Astrocyte (in vitro differentiated cells and primary cell): Measurements from ENCODE around the gene FOXF1. TPM values are rescaled to one million over a fixed set of nuclear protein-coding genes. Genes with fewer than 3 reads are reported as not detected.

Experiments used
- DNase-seq: peaks from one replicate; pipeline ENCODE4 v3.0.0-alpha.2; 2010; ENCODE audit warnings: low read depth
- FAIRE-seq: peaks from 2 replicates; lab custom pipeline; 2011; peaks lifted over from hg19 to GRCh38; lab: Jason Lieb, UNC
- H2AFZ ChIP-seq: 2 replicates; pipeline ENCODE4 v1.6.0; 2012; ENCODE audit warnings: low read depth, low read length, inconsistent platforms
- H3K27ac ChIP-seq: 2 replicates; pipeline ENCODE4 v1.5.1; 2011; ENCODE audit warnings: low read depth, low read length, inconsistent platforms
- H3K27me3 ChIP-seq: 2 replicates; pipeline ENCODE4 v1.6.0; 2011; ENCODE audit warnings: low read length, inconsistent platforms; ENCODE audit not compliant: insufficient read depth
- H3K36me3 ChIP-seq: 2 replicates; pipeline ENCODE4 v1.5.1; 2011; ENCODE audit warnings: low read length, inconsistent platforms; ENCODE audit not compliant: insufficient read depth
- H3K4me1 ChIP-seq: 2 replicates; pipeline ENCODE4 v1.5.1; 2011; ENCODE audit warnings: low read length, inconsistent platforms; ENCODE audit not compliant: insufficient read depth
- H3K4me2 ChIP-seq: 2 replicates; pipeline ENCODE4 v1.6.0; 2012; ENCODE audit warnings: low read length, inconsistent platforms
- H3K4me3 ChIP-seq: 2 replicates; pipeline ENCODE4 v1.5.1; 2011; ENCODE audit warnings: low read depth, mild to moderate bottlenecking, low read length, inconsistent platforms; ENCODE audit not compliant: insufficient read depth
- H3K79me2 ChIP-seq: 2 replicates; pipeline ENCODE4 v1.6.0; 2012; ENCODE audit warnings: mild to moderate bottlenecking, low read length, inconsistent platforms; ENCODE audit not compliant: insufficient read depth
- H3K9ac ChIP-seq: 2 replicates; pipeline ENCODE4 v1.6.0; 2012; ENCODE audit warnings: mild to moderate bottlenecking, low read length, inconsistent platforms
- H3K9me3 ChIP-seq: 2 replicates; pipeline ENCODE4 v1.5.1; 2012; ENCODE audit warnings: low read depth, mild to moderate bottlenecking, low read length, inconsistent platforms; ENCODE audit not compliant: insufficient read depth
- H4K20me1 ChIP-seq: 2 replicates; pipeline ENCODE4 v1.6.0; 2012; ENCODE audit warnings: low read length, inconsistent platforms; ENCODE audit not compliant: insufficient read depth
- H3K27ac Mint-ChIP-seq: one replicate; pipeline ENCODE4 v1.8.0; 2021; ENCODE audit warnings: mild to moderate bottlenecking, mixed read lengths; ENCODE audit not compliant: unreplicated experiment
- H3K27me3 Mint-ChIP-seq: one replicate; pipeline ENCODE4 v1.8.0; 2021; ENCODE audit warnings: low read depth, mixed read lengths; ENCODE audit not compliant: unreplicated experiment
- H3K36me3 Mint-ChIP-seq: one replicate; pipeline ENCODE4 v1.8.0; 2021; ENCODE audit warnings: low read depth, mixed read lengths; ENCODE audit not compliant: unreplicated experiment
- H3K4me1 Mint-ChIP-seq: one replicate; pipeline ENCODE4 v1.8.0; 2021; ENCODE audit warnings: low read depth, mixed read lengths; ENCODE audit not compliant: unreplicated experiment
- H3K4me3 Mint-ChIP-seq: one replicate; pipeline ENCODE4 v1.8.0; 2021; ENCODE audit warnings: mild to moderate bottlenecking, moderate library complexity, mixed read lengths; ENCODE audit not compliant: unreplicated experiment
- H3K9me3 Mint-ChIP-seq: one replicate; pipeline ENCODE4 v1.8.0; 2021; ENCODE audit warnings: mild to moderate bottlenecking, mixed read lengths; ENCODE audit not compliant: unreplicated experiment
- EZH2 ChIP-seq: IDR thresholded peaks from 2 replicates; pipeline ENCODE4 v1.6.1; 2012; ENCODE audit warnings: mild to moderate bottlenecking, low read length, inconsistent platforms; ENCODE audit not compliant: insufficient read depth
- total RNA-seq: library from RNA; stranded (reverse); gene quantifications from 2 replicates; pipeline ENCODE4 v1.2.1, GENCODE V29; 2021
- TF ChIP-seq, protein P1 (sequence below): IDR thresholded peaks from 2 replicates; pipeline ENCODE4 v1.5.1; 2011; ENCODE audit warnings: low read depth, mild to moderate bottlenecking, inconsistent platforms, low read length, moderate library complexity; ENCODE audit not compliant: insufficient read depth

Gene FOXF1
- total RNA-seq, 1 donor from 2014 or later = 0.07 TPM

DNA sequence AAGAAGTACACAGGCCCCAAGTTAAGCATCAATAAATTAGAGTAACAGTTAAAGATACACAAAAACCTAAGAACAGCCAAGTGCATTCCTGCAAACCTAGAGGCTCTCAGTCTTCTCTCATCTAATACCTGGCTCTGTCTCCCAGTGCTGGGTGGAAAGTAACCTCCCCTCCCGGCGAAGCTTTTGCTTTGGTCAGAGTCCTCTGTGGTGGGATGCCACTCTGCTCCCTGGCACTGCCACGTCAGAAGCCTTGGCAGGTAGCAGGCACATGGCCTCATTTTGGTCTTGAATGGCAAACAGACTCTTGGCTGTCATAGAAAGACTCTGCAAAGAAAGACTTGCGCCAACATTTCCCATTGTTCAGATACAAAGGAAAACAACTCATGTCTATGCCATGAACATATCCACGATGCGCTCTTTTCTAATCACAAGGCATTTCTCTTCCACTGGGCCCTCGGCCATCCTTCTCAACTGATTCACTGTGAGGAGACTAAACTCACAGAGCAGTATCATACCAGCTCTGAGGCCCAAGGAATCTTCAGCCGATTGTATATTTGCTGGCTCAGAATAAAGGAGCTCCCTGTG lies 23.5 kb downstream of the FOXF1 start:
- no peak overlapping the region for H3K4me3 Mint-ChIP-seq
- Histone ChIP-seq H3K9ac (no peak overlapping the region), H3K36me3 (peaks cover 7% of the 10 kb centered on the region), H3K27me3 (no peaks in the 10 kb centered on the region), H4K20me1 (no peaks in the 10 kb centered on the region), H2AFZ (no peak overlapping the region), H3K27ac (no peak overlapping the region), H3K9me3 (no peaks in the 10 kb centered on the region), H3K79me2 (no peaks in the 10 kb centered on the region), H3K4me3 (no peak overlapping the region), H3K4me2 (no peak overlapping the region), H3K4me1 (no peaks in the 10 kb centered on the region)
- DNase-seq (no peak), FAIRE-seq (no peak)
- H3K27me3 Mint-ChIP-seq = no peaks in the 10 kb centered on the region
- H3K27ac Mint-ChIP-seq = no peak overlapping the region
- peaks cover 17% of the 10 kb centered on the region for H3K36me3 Mint-ChIP-seq
- TF ChIP-seq, protein P1, sequence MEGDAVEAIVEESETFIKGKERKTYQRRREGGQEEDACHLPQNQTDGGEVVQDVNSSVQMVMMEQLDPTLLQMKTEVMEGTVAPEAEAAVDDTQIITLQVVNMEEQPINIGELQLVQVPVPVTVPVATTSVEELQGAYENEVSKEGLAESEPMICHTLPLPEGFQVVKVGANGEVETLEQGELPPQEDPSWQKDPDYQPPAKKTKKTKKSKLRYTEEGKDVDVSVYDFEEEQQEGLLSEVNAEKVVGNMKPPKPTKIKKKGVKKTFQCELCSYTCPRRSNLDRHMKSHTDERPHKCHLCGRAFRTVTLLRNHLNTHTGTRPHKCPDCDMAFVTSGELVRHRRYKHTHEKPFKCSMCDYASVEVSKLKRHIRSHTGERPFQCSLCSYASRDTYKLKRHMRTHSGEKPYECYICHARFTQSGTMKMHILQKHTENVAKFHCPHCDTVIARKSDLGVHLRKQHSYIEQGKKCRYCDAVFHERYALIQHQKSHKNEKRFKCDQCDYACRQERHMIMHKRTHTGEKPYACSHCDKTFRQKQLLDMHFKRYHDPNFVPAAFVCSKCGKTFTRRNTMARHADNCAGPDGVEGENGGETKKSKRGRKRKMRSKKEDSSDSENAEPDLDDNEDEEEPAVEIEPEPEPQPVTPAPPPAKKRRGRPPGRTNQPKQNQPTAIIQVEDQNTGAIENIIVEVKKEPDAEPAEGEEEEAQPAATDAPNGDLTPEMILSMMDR = no peak
- TF ChIP-seq EZH2 = no peak
- no peaks in the 10 kb centered on the region for H3K9me3 Mint-ChIP-seq
- no peaks in the 10 kb centered on the region for H3K4me1 Mint-ChIP-seq

DNA sequence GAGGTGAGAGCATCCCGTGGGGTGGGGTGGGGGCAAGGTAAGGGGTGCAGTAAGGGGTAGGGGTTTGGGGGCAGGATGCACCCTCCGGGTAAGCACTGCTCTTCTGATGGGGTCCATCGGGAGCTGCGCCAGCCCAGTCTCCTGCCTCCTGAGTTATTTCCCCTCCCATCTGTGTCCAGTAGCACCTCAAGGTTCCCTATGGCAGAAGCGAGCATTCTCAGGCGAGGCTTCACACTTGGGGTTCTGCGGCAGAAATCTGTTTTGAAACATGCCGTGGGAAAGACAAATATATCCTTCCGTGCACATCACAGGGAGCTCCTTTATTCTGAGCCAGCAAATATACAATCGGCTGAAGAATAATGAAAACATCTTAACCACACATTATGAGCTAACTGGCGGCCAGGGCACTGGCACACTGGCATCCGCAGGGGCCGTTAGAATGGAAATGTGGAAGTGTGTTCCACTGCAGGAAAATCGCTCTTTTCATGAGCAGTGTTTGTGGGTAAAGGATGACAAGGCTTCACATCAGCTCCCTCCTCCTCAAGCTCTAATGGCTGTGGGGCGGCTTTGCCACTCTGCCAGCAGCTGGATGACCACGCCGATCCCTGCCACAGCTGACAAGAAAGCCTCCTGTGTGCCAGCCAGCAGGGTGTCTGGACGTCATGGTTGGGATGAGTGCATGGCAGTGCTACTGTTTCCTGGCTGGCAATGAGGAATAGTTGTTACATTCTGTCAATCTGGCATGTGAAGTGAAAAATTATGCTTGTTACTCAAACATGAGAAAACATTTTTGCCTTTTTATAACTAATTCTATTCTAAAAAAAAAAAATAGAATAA lies 24.7 kb downstream of the FOXF1 start:
- Mint-ChIP-seq H3K27me3 (no peaks in the 10 kb centered on the region), H3K9me3 (no peaks in the 10 kb centered on the region), H3K4me1 (no peaks in the 10 kb centered on the region), H3K4me3 (no peak overlapping the region), H3K27ac (no peak overlapping the region), H3K36me3 (peaks cover 21% of the 10 kb centered on the region)
- no peak overlapping the region for H3K27ac ChIP-seq
- no peak overlapping the region for H2AFZ ChIP-seq
- H3K4me2 ChIP-seq = no peak overlapping the region
- no peak overlapping the region for H3K4me3 ChIP-seq
- no peaks in the 10 kb centered on the region for H3K27me3 ChIP-seq
- no peaks in the 10 kb centered on the region for H3K4me1 ChIP-seq
- no peak for TF ChIP-seq EZH2
- TF ChIP-seq, protein P1 = no peak
- no peak for FAIRE-seq
- H3K9ac ChIP-seq = no peak overlapping the region
- no peak for DNase-seq
- peaks cover 15% of the 10 kb centered on the region for H3K36me3 ChIP-seq
- H4K20me1 ChIP-seq = no peaks in the 10 kb centered on the region
- H3K9me3 ChIP-seq = no peaks in the 10 kb centered on the region
- H3K79me2 ChIP-seq = no peaks in the 10 kb centered on the region

DNA sequence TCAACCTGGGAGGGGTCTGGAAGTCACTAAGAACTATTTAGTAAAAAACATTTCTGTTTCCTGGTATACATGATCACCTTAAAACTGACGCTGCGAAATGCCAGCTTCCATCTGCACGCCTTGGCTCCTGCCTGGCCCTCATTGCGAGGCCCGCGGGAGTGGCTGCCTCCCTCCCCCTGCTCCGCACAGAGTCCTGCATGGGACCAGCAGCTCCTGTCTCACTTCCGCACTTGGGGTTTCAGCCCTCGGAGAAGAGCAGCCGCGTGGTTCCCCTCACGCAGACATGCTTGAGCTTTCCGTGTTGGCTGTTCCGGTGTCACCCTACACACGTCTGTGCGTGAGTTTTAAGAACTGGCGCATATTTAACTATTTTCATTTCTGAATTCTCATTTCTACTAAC lies 26.3 kb downstream of the FOXF1 start:
- Histone ChIP-seq H3K4me3 (no peak overlapping the region), H3K4me1 (no peaks in the 10 kb centered on the region), H3K36me3 (peaks cover 26% of the 10 kb centered on the region), H3K4me2 (no peak overlapping the region), H3K27me3 (no peaks in the 10 kb centered on the region), H3K79me2 (no peaks in the 10 kb centered on the region), H2AFZ (no peak overlapping the region), H4K20me1 (peaks cover 6% of the 10 kb centered on the region), H3K27ac (no peak overlapping the region), H3K9ac (no peak overlapping the region), H3K9me3 (no peaks in the 10 kb centered on the region)
- TF ChIP-seq, protein P1 = no peak
- TF ChIP-seq EZH2 = no peak
- H3K9me3 Mint-ChIP-seq = no peaks in the 10 kb centered on the region
- H3K27me3 Mint-ChIP-seq = no peaks in the 10 kb centered on the region
- no peaks in the 10 kb centered on the region for H3K4me1 Mint-ChIP-seq
- DNase-seq (no peak), FAIRE-seq (no peak)
- peaks cover 35% of the 10 kb centered on the region for H3K36me3 Mint-ChIP-seq
- H3K4me3 Mint-ChIP-seq = no peak overlapping the region
- H3K27ac Mint-ChIP-seq = no peak overlapping the region
